Nephron (organoid): ENCODE results near the gene CAMK2G.
A peak's percentile ranks its signal among the peaks of the same experiment; 100 is the strongest.
"Not testable (repeated sequence)": the region's sequence is repeated elsewhere in the genome, so short reads cannot be mapped to it uniquely, and the experiment has no call there.

ENCODE experiments used
- H3K27ac Mint-ChIP-seq, 3 experiments: 2 replicates each; pipeline ENCODE4 v1.8.0; 2020; ENCODE audit warnings: mixed read lengths in 3 of 3, mild to moderate bottlenecking in 2 of 3, moderate library complexity in 1 of 3
- H3K27me3 Mint-ChIP-seq: 2 replicates; pipeline ENCODE4 v1.8.0; 2021; ENCODE audit warnings: low read depth, mild to moderate bottlenecking, moderate library complexity, mixed read lengths
- H3K36me3 Mint-ChIP-seq: 2 replicates; pipeline ENCODE4 v1.8.0; 2020; ENCODE audit warnings: low read depth, mixed read lengths
- H3K4me1 Mint-ChIP-seq: 2 replicates; pipeline ENCODE4 v1.8.0; 2020; ENCODE audit warnings: mixed read lengths
- H3K4me3 Mint-ChIP-seq, 3 experiments: 2 replicates each; pipeline ENCODE4 v1.8.0; 2020; ENCODE audit warnings: mild to moderate bottlenecking in 3 of 3, mixed read lengths in 3 of 3, moderate library complexity in 2 of 3
- H3K9me3 Mint-ChIP-seq: 2 replicates; pipeline ENCODE4 v1.8.0; 2020; ENCODE audit warnings: mixed read lengths
- CTCF ChIP-seq, 3 experiments: fragments of 200-600 bp; sonication (generic); IDR thresholded peaks; one replicate each; pipeline ENCODE4 v1.5.0; 2021; ENCODE audit warnings: antibody characterized with exemption in 3 of 3; ENCODE audit not compliant: unreplicated experiment in 3 of 3

The CAMK2G gene

DNA sequence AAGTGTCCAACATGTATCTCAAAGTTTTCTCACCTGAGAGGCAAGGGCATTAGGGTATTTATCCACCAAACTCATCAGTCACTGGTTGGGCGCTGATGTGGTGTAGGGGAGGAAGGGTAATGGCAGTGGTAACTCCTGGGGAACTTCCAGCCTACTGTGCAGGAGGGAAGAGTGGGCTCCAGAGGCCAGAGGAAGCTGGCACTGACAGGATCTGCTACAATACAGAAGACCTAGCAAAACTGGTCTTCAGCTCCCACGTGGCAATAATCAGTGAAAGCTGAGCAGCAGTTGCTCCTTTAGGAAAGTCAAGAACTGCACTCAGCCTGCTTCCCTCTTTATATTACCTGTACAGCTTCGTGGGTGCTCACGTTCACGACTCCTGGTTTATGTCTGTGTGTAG lies 17.2 kb upstream of the CAMK2G start:
- H3K27ac Mint-ChIP-seq: peak overlapping the region; percentile 29 to 66 (median 35)
- H3K4me3 Mint-ChIP-seq: no peak overlapping the region
- peaks cover 27% of the 10 kb centered on the region for H3K4me1 Mint-ChIP-seq
- TF ChIP-seq CTCF (IDR thresholded peaks at IDR 0.05; ENCODE audit: unreplicated experiment in 3 of 3): no peak
- H3K27me3 Mint-ChIP-seq: peaks cover 8% of the 10 kb centered on the region
- no peaks in the 10 kb centered on the region for H3K36me3 Mint-ChIP-seq
- no peaks in the 10 kb centered on the region for H3K9me3 Mint-ChIP-seq

- not testable (repeated sequence) for H3K4me3 Mint-ChIP-seq, H3K36me3 Mint-ChIP-seq, H3K27ac Mint-ChIP-seq, H3K9me3 Mint-ChIP-seq, H3K27me3 Mint-ChIP-seq
- peaks cover 33% of the 10 kb centered on the region for H3K4me1 Mint-ChIP-seq
These were observed 16.5 kb upstream of the CAMK2G start for GRCh38 chr10:73890830-73891229.

- Mint-ChIP-seq H3K4me3 (no peak overlapping the region), H3K4me1 (peaks cover 33% of the 10 kb centered on the region), H3K27me3 (peaks cover 2% of the 10 kb centered on the region), H3K36me3 (no peaks in the 10 kb centered on the region), H3K9me3 (no peaks in the 10 kb centered on the region), H3K27ac (no peak overlapping the region)
- TF ChIP-seq CTCF (IDR thresholded peaks at IDR 0.05; ENCODE audit: unreplicated experiment in 3 of 3): no peak
These were observed 15.9 kb upstream of the CAMK2G start for GRCh38 chr10:73890261-73890660.

GRCh38 chr10:73889416-73889815 lies 15.1 kb upstream of the CAMK2G start:
- Mint-ChIP-seq H3K27ac (peak overlapping the region in 1 of 3 experiments; percentile 97), H3K4me1 (peaks cover 33% of the 10 kb centered on the region)
- not testable (repeated sequence) for H3K4me3 Mint-ChIP-seq, H3K36me3 Mint-ChIP-seq, H3K27me3 Mint-ChIP-seq, H3K9me3 Mint-ChIP-seq

DNA sequence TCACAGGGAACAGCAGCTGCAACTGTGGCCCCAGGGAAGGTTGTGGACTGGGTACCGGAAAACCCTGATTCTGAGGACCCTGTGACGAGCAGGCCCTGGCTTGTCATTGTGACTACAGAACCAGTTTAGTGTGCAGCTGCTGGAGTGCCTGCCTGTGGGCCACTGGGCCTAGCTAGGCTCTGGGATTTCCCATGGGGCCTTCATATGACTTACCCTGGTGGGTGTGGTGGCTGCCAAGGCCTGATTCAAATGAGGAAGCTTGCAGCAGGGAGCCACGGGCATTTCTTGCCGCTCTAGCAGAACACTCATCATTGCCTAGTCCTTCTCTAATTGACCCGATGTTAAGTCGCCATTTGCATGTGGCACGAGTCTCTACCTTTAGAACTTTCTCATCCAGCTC lies 14.7 kb upstream of the CAMK2G start:
- H3K27ac Mint-ChIP-seq: peak overlapping the region in 2 of 3 experiments; percentile 28 to 97
- H3K36me3 Mint-ChIP-seq: no peaks in the 10 kb centered on the region
- H3K9me3 Mint-ChIP-seq: no peaks in the 10 kb centered on the region
- H3K4me1 Mint-ChIP-seq: peaks cover 33% of the 10 kb centered on the region
- H3K27me3 Mint-ChIP-seq: no peaks in the 10 kb centered on the region
- H3K4me3 Mint-ChIP-seq: no peak overlapping the region
- no peak for TF ChIP-seq CTCF (IDR thresholded peaks at IDR 0.05; ENCODE audit: unreplicated experiment in 3 of 3)

- no peak for TF ChIP-seq CTCF (IDR thresholded peaks at IDR 0.05; ENCODE audit: unreplicated experiment in 3 of 3)
- Mint-ChIP-seq H3K4me1 (peaks cover 33% of the 10 kb centered on the region), H3K4me3 (peak overlapping the region in 1 of 3 experiments; percentile 12), H3K27ac (peak overlapping the region; percentile 52 to 97 (median 83)), H3K36me3 (no peaks in the 10 kb centered on the region), H3K27me3 (no peaks in the 10 kb centered on the region), H3K9me3 (no peaks in the 10 kb centered on the region)
These were observed 14.2 kb upstream of the CAMK2G start for GRCh38 chr10:73888514-73888913.

- Mint-ChIP-seq H3K36me3 (no peaks in the 10 kb centered on the region), H3K4me3 (peak overlapping the region in 2 of 3 experiments; percentile 7 to 48), H3K4me1 (peaks cover 33% of the 10 kb centered on the region), H3K27me3 (no peaks in the 10 kb centered on the region), H3K9me3 (no peaks in the 10 kb centered on the region), H3K27ac (peak overlapping the region; percentile 21 to 97 (median 83))
- peak in 1 of 3 experiments; percentile 10 for TF ChIP-seq CTCF (IDR thresholded peaks at IDR 0.05; ENCODE audit: unreplicated experiment in 3 of 3)
These were observed 13.1 kb upstream of the CAMK2G start for GRCh38 chr10:73887294-73888039.
